Astrocyte of the spinal cord (primary cell): ENCODE measurements around the gene GKN1.

Source experiments
- DNase-seq: peaks from one replicate; pipeline ENCODE4 v3.0.0; 2011; ENCODE audit warnings: low read depth, low spot score
- H3K4me3 ChIP-seq: 2 replicates; pipeline ENCODE4 v1.5.1; 2011; ENCODE audit warnings: low read depth, mild to moderate bottlenecking, low read length, moderate library complexity
- in situ Hi-C: cut with HindIII; loops from 2 replicates; pipeline ENCODE4 v1.10.0; 2017; ENCODE audit warnings: low sequenced_read_pairs
- TF ChIP-seq, protein P1 (sequence below): IDR thresholded peaks from 2 replicates; pipeline ENCODE4 v1.5.1; 2012; ENCODE audit warnings: low read depth, mild to moderate bottlenecking, low read length, inconsistent platforms

Gene GKN1

DNA sequence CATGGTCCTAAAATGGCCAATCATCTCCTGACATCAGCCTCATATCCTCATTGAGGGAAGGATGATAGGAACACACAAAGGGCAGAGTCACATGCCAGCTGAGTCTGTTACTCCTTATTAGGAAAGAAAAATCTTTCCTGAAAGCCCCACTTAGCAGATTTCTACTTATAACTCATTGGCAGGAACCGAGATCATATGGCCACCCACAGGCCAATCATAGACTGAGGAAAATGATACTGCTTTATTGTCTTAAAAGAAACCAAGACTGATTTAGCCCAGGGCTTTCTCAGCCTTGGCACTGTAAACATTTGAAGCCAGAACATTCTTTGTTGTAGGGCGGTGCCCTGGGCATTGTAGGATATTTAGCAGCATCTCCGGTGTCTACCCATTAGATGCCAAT lies 40.4 kb upstream of the GKN1 start:
- in situ Hi-C loops = no loop called here
- H3K4me3 ChIP-seq = no peak overlapping the region
- TF ChIP-seq, protein P1, sequence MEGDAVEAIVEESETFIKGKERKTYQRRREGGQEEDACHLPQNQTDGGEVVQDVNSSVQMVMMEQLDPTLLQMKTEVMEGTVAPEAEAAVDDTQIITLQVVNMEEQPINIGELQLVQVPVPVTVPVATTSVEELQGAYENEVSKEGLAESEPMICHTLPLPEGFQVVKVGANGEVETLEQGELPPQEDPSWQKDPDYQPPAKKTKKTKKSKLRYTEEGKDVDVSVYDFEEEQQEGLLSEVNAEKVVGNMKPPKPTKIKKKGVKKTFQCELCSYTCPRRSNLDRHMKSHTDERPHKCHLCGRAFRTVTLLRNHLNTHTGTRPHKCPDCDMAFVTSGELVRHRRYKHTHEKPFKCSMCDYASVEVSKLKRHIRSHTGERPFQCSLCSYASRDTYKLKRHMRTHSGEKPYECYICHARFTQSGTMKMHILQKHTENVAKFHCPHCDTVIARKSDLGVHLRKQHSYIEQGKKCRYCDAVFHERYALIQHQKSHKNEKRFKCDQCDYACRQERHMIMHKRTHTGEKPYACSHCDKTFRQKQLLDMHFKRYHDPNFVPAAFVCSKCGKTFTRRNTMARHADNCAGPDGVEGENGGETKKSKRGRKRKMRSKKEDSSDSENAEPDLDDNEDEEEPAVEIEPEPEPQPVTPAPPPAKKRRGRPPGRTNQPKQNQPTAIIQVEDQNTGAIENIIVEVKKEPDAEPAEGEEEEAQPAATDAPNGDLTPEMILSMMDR = no peak
- no peak for DNase-seq

DNA sequence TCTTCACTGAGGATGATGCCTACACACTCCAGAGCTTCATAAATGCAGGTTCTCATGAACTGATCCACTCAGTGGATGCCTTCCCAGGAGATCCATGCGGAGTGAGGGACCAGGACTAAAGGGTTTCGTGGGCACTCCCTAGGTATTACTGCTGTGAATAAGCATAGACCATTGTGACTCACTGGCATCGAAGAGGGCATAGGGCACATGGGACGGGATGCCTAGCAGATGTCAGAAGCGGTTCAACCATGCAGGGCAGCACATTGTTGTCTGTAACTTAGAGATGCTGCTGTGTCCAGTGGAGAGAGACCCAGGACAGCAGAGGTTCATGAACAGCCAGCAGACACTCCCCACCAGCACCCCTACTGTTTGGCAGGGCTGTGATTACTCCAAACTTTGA lies 39.0 kb upstream of the GKN1 start:
- TF ChIP-seq, protein P1 = no peak
- no peak for DNase-seq
- in situ Hi-C loops = no loop called here
- no peak overlapping the region for H3K4me3 ChIP-seq

DNA sequence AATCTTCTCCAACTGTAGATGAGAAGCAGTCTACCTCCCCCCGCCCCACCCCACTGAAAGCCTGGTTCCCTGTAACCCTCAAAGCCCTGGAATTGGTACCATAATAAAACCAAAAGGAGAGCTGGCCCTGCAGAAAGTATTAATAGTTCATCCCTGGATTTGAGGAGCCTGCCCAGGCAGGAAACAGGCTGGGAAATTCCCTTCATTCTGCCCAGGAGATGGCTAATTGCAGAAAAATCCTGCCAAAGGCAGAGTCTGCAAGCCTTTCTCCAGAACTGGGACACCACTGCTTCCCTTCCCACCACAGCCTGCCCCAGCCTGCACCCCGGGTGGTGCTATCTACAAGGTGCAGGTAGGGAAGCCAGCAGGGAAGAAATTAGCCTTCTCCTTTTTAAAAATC lies 38.0 kb upstream of the GKN1 start:
- DNase-seq = peak; percentile 38
- H3K4me3 ChIP-seq = no peak overlapping the region
- TF ChIP-seq, protein P1 = no peak
- in situ Hi-C loops = no loop called here

DNA sequence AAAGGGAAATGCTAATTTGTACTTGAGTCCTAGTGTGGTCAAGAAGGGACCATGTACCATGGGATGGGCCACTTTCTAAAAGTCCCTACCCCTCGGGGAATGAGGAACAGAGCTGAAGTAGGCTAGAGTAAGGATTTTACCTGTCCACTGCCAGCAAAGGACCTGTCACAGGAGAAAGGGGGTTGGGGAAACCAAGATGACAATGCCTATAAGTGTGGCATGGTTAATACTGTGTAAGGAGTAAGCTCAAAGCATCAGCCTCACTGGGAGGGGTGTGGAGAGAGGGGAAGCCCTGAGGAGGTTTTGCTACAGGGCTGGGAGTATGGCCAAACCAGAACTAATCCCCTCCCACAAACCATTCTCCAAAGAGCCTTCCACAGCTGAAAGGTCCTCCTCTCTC lies 37.5 kb upstream of the GKN1 start:
- no peak for DNase-seq
- H3K4me3 ChIP-seq = no peak overlapping the region
- in situ Hi-C loops = no loop called here
- TF ChIP-seq, protein P1 = no peak

DNA sequence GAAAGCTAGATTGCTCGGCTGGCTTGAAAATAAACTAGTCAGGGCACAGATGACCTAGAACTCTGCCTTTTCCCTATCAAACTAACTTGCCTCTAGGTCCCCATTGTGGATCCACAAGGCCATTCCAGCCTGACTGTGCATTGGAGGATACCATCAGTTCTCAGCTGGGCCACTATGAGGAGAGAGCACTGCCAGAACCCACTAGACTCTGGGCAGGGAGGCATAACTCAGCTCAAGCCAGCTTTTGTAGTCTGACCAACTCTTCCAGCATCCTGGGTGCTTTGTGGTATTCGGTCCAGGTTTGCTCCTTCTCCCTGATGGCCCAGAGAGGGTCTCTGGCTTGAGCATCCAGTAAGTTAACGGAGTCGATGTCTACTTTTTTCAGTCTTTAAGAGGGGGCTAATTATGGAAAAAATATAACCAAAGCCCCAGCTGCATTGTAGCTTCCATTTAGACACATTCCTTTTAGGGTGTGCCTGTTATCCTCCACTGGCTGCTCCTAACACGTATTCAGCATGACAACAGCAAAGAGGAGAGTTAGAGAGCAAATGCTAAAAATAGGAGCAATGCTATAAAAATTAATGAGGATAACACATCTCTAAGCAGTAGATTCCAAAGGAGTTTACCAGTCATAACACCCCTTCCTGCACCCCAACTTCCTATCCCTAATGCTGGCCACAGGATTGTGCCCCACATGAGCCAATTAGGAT lies 36.9 kb upstream of the GKN1 start:
- no peak for DNase-seq
- TF ChIP-seq, protein P1 = no peak
- no peak overlapping the region for H3K4me3 ChIP-seq
- in situ Hi-C loops = no loop called here

DNA sequence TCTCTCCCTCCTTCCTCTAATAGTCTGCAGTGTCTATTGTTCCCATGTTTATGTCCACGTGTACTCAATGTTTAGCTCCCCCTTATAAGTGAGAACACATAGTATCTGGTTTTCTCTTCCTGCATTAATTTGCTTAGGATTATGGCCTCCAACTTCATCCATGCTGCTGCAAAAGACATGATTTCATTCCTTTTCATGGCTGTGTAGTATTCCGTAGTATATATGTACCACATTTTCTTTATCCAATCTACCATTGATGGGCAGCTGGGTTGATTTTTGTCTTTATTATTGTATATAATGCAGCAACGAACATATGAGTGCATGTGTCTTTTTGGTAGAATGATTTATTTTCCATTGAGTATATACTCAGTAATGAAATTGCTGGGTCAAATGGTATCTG lies 35.5 kb upstream of the GKN1 start:
- H3K4me3 ChIP-seq = no peak overlapping the region
- in situ Hi-C loops = no loop called here
- no peak for DNase-seq
- TF ChIP-seq, protein P1 = no peak
